Measurements from ENCODE around the gene LTA4H.

- no peak for TF ChIP-seq EP300 (IDR thresholded peaks at IDR 0.05)
- TF ChIP-seq CTCF (IDR thresholded peaks at IDR 0.05), result no peak
- no peak for TF ChIP-seq POLR2A (IDR thresholded peaks at IDR 0.05)
Observed at GRCh38 chr12:96029826-96030225, 5.6 kb downstream of the LTA4H start.

Data from tibial nerve (tissue), 4 donors.